HG03575 (cell line): Measurements from ENCODE around the gene CPNE7.
"Not testable (repeated sequence)": the region's sequence is repeated elsewhere in the genome, so short reads cannot be mapped to it uniquely, and the experiment has no call there.

Experiments
- ATAC-seq: cut with Tn5 transposase; IDR thresholded peaks from one replicate; pipeline ENCODE4 v1.9.1; 2021; ENCODE audit not compliant: unreplicated experiment, insufficient number of reproducible peaks, low FRiP score; ENCODE audit errors: extremely low read depth

Gene CPNE7

DNA sequence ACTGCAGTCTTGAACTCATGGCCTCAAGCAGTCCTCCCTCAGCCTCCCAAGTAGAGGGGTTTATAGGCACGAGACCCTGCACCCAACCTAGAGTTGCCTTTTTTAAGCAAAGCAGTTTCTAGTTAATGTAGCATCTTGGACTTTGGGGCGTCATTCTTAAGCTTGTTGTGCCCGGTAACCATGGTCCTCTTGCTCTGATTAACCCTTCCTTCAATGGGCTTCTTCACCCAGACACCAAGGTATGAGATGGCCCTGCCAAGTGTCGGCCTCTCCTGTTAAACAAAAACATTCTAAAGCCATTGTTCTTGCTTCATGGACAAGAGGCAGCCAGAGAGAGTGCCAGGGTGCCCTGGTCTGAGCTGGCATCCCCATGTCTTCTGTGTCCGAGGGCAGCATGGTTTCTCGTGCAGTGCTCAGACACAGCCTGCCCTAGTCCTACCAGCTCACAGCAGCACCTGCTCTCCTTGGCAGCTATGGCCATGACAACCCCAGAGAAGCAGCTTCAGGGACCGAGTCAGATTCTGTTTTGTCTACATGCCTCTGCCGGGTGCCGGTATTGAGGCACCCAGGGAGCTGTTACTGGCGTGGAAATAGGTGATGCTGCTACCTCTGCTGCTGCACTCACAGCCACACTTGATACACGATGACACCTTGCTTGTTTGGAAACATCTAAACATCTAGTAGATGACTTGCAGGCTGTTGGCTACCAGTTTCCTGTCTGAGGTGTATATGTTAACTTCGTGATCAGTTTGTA is 11.7 kb upstream of the CPNE7 start:
- no peak for ATAC-seq

DNA sequence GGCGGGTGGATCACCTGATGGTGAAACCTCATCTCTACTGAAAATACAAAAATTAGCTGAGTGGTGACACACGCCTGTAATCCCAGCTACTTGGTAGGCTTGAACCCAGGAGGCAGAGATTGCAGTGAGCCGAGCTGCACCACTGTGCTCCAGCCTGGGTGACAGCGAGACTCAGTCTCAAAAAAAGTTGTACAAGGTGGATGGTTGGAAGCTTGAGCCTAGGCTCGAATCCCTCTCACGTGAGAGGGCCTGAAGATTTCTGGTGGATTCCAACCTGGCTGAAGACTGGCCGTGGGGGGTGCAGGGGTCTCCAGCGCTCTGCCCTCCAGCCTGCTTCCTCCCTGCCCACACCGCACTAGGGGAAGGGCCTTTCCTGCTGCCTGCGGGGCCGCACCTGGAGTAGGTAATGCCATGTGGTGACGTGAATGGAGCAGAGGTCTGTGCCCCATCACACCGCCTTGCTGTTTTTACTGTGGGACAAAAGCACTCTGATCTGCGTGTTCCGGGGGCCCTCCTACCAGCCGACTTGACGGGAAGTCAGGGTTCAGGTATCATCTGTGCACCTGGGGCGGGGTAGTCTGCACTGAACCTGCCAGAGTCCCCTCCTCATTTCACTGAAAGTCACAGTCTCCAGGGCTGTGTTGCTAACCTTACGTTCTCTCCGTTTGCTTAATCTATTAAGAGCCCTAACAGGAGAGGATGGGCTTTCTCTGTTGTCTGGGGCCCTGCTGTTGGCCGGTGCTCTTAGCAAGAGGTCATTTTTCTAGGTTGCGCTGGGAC is 10.9 kb upstream of the CPNE7 start:
- no peak for ATAC-seq

DNA sequence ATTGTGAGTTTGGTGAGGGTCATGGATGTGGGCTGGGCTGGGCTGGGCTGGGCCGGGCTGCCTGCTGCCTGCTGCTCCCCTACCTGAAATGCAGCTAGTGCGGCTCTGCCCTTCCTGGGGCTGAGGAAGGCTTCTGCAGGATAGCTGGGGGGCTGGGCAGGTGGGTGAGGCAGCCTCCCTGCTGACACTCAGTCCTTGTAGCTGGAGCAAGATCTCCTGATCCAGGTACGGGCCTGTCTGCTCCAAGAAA is 10.4 kb upstream of the CPNE7 start:
- ATAC-seq, result no peak

DNA sequence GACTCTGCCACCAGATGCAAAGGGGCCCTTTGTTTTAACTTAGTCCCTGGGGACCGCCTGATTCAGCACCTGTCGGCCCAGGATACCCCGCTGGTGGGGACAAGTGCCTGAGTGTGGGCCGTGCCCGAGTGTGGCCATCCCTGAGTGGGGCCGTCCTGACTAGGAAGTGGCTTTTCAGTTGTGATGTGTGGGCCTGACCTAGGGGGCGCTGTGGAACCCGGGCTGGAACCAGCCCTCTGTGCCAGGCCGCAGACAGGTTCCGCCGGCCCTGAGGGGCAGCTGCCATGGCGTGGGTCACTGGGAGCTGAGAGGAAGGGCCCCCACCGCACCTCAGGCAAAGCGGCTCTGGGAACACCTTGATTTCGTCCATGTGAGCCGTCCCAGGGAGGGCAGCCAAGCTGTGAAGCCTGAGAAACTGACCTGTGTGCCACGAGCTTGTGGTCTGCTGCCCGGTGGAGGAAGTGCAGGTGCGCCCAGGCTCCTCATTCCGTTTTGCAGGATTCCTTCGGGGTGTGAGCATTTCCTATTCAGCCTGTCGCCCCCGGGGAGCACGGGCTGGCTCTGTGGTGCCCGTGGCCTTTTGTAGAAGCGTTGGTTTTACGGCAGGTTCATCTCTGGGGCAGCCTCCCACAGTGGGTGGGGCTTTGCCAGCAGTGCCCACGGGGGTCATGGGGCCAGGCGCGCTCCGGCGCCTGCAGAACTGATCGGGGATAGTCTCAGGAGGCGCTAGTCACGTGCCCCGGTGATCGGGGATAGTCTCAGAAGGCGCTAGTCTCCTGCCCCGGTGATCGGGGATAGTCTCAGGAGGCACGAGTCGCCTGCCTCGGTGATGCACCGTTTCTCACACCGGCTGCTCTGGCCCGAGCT is 9.8 kb upstream of the CPNE7 start:
- ATAC-seq, result no peak

DNA sequence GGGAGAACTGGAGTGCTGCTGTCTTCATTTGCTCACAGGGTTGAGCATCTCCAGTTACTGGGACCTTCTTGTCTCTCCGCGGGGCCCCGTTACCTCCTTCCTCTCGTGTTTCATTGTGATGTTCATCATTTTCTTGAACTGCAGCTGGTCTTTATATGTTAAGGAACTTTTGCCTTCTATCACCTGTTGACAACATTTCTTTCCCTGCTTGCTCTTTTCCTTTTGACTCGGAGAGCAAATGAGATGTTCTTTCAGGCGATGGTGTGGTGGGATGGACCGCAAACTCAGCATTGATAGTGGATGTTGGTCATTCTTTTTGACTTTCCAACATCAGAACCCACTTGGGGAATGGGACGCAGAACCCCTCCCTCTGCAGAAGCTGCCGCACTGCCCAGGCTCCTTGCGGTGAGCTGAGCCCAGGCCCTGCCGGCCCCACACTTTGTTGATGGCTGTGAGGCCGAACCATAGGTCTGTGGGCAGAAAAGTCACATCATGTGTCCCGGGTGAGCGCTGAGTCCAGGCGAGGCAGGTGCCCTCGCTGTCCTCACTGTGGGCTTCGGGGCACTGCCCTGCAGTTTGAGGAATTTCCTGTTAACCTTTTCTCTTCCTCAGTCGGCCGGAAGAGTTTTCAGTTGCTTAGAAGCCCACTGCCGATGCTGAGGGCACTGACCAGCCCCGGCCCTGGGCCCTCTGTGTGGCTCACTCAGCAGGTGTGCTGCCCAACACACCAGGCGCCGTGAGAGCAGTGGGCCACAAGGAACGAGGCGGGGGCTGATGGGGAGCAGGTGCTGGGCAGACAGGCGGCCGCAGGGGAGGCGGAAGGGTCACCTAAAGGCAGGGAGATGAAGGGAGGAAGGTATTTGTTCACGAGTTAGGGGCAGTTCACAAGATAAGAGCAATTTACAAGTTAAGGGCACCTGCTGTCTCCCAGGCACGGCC is 7.6 kb upstream of the CPNE7 start:
- ATAC-seq, result no peak

DNA sequence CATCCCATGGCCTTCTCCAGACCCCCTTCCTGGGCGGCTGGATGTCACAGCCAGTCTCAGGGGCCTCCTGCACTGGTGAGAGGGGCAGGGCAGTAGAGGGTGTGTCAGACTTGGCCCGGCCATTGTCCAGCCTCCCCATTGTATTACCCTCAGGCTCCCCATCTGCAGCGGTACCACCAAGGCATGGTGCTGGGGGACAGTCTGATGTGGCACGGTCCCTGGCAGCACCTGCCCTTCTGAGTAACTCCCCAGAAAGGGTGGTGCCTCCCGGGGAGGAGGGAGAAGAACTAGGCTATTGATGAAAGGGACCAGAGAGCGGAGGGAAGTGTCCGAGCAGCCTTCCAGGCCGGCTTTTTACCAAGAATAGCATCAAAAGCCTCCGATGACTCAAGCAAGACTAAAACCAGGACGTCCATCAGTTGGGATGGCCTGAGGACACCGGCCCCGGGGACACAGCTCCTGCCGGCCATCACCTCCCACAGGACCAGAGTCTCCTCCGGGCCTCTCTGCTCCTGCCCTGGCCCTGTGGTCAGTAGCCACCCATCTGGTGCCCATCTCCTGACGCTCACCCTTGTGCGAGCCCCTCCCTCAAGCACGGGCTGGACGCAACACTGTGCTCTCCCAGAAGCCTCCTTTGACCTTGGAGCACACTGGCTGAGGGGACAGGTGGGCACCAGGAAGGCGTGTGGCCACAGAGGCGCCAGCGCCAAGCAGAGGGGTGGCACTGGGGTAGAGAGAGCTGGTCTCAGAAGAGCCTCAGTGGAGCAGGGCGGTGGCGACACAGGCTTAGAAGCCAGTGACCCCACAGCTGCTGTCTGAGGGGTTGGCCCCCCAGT is 5.8 kb upstream of the CPNE7 start:
- no peak for ATAC-seq

DNA sequence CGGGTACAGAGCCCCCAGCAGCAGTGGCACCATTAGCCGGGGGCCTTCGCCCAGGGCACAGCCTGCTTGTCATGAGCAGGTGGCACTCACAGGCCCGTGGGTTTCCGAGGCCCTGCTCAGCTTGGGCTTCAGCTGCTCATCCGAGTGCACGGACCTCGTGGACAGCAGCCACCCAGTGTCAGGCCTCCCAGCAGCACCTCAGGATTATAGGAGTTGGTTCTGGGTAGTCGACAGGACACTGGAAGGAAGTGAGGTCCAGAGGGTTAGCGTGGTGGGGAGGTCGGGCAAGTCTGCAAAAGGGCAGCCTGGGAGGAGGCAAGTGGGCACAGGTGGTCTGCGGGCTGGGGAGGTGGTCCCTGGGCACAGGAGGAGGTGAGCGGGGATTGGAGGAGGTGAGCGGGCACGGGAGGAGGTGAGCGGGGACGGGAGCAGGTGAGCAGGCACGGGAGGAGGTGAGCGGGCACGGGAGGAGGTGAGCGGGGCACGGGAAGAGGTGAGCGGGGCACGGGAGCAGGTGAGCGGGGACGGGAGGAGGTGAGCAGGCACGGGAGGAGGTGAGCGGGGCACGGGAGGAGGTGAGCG is 5.1 kb upstream of the CPNE7 start:
- no peak for ATAC-seq

DNA sequence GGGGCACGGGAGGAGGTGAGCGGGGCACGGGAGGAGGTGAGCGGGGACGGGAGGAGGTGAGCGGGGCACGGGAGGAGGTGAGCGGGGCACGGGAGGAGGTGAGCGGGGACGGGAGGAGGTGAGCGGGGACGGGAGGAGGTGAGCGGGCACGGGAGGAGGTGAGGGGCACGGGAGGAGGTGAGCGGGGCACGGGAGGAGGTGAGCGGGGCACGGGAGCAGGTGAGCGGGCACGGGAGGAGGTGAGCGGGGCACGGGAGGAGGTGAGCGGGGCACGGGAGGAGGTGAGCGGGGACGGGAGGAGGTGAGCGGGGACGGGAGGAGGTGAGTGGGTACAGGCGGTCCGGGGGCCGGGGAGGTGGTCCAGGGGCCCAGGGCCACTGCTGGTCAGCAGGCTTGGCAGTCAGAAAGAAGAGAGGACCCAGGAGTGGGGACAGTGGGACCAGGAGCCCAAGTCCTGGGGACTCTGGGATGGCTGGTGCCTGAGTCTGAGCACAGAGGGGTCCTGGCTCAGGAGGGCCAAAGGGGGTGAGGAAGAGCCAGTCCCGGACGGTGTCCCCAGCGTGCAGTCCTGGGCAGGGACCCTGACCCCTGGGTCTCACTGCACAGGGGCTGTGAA is 4.5 kb upstream of the CPNE7 start:
- ATAC-seq, result not testable (repeated sequence)

DNA sequence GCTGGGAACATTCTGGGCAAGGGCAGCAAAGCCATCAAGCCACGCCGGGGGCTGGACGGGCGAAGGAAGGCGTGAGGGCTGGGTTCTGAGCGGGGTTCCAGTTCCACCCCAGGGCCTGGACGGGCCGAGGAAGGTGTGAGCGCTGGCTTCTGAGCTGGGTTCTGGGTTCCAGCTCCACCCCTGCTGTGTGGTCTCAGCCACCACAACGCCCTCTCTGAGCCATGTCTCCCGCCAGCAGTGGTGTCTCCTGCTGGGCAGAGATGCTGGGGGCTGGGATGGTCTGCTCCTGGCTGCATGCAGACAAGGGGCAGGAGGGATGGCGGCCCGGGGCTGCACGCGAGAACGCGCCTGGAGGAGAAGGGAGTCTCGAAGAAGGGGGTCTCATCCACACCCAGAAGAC is 3.9 kb upstream of the CPNE7 start:
- no peak for ATAC-seq

DNA sequence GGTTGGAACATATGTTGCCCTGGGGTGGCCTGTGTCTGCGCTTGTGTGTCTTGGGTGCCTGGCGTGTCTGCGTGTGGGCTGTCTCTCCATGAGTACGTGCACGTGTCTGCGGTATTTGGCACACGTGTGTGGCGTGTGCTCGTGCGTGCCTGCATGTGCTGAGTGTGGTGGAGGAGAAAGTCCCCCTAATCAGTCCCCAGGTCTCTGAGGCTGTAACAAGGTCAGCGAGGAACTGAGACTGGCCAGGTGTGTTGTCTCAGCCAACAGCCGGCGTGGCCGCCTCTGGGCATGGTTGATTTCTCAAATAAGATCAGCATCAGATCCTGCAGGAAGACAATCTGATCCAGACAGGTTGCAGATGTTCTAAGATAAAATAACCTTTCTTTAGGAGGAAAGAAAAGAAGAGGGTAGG is 3.5 kb upstream of the CPNE7 start:
- no peak for ATAC-seq

DNA sequence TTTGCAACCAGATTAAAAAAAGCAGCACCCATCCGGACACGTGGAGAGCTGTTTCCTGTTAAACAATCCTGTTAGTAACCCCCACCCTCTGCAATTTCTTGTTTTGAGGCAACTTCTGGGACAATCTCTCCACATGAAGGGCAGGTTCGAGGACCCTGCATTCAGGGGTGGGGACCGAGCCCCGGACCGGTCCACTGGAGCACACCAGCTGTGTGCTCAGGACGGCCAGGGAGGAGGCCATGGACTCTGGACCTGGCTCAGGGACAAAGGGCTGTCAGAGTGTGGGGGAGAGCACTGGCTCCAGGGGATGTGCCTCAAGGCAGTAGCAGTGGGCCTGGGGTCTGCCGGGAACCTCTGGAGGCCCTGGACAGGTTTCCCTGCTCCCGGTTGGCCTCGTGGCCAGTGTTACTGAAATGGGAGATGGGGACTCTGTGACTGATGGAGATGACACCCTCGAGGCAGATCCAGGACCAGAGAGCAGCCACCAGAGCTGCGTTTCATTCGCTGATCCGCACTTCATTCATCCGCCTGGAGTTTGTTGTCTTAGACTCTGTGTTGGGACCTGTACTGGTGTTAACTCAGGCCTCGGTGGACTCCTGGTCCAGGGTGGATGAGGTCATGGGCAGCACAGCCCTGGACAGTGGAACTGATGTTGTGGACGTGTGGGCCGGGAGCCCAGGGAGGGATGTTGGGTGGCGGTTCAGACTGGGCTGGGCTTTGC is 2.9 kb upstream of the CPNE7 start:
- no peak for ATAC-seq

DNA sequence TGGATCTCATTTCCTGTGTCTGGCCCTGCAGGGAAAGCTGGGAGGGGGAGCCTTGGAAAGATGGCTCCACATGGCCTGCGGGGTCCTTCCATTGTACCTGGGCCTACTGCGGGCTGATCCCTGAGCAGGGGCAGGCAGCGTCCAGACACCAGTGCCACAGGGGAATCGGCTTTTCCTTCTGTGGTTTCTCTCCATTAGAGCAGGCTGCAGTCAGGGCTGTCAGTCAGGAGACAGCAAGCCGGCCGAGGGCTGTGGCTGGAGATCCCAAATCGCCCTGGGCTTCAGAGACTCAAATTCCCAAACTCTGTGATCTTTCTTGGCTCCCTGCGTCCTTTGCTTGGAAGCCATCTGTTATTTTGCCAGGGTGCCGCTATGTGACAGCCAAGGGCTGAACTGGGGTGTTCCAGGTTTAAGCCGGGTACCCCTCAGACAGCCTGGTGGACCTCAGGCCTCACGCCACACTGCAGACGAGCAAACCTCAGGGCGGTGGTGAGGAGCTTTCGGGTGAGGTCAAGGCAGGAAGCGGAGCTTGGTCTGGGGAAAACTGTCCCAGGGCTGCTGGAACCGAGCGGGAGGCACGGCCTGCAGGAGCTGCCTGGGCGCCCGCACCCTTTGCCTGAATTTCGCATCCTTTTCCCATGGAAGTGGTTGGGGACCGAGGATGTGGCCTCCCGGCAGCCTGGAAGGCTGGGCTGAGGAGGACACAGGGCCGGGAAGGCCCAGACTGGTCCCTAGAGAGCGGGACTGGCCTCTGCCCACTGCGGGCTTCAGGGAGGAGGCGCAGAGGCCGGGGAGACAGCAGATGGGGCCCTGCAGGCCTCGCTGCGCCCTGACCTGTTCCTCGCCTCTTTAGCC is 1.5 kb upstream of the CPNE7 start:
- ATAC-seq, result no peak

DNA sequence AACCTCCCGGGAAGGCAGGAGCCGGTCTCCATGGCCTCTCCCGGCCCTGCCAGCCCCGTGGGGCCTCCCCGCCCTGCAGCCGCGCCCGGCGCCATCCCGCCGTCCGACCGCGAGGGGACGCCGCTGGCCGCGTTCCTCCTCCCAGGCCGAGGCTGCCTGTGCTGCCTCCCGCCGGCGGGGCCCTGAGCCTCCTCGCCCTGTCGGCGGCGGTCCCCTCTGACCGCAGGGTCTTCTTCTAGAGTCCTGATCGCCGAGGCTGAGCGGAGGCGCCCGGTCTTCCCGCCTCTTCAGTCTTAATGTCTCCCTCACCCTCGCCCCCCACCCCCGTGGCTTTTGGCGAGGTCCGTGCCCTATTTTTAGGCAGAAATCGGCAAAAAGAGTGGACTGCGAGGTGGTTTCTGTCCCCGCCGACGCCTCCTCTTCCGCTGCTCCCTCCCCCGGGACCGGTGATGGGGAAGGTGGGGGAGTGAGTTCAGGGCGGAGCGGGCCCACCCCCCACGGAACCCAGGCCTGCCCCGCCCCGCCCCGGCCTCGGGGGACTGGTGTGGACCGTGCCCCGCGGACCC is 794 bp upstream of the CPNE7 start:
- ATAC-seq, result no peak

DNA sequence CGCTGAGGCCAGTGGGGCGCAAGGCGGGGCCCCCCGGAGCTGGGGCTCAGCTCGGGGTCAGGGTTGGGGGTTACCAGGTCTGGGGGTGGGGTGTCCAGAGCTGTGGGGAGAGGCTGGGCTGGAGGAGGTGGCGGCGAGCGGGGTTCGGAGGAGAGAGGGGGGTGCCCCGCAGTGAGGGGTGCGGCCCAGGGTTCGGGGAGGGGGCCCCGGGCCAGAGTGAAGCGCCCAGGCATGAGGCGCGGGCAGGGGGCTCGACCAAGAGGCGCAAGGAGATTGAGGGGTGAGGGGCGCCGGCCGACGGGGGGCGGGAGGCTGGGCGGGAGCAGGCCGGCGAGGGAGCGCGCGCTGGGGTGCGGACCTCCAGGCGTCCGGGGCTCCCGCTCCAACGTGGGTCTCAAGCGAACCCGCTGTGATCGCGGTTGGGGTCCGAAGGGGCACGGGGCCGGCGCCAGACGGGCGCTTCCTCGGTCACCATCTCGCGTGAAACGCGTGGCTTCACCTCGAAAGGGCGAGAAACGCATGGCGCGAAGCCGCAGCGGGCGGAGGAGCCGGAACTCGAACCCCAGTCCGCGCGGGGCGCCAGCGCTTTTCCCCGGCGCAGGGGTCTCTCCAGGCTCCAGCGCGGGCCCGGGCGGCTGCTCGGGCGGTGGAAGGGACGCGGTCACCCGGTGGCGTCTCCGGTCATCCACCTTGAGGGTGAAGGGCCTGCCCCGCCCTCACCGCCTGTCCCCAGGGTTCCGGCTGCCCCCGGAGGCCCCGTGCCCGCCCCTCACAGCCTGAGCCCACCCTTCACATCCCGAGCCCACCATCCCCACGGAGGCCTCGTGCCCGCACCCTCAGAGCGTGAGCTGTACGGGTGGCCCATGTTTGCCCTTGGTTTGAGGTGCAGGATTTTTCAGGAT is 846 bp downstream of the CPNE7 start:
- ATAC-seq, result no peak
